Effector memory CD4-positive, alpha-beta T cell (primary cell): ENCODE data around the gene SFTPD.
"Not testable (repeated sequence)": the region's sequence is repeated elsewhere in the genome, so short reads cannot be mapped to it uniquely, and the experiment has no call there.

Experiments
- DNase-seq, 3 donors: peaks; one replicate each; pipeline ENCODE4 v3.0.0-alpha.2; 2020
- H3K27ac ChIP-seq: 2 replicates; pipeline ENCODE4 v1.7.0; 2013; ENCODE audit warnings: mild to moderate bottlenecking, low read length, moderate library complexity; ENCODE audit not compliant: insufficient read depth, poor library complexity, severe bottlenecking
- H3K27me3 ChIP-seq: replicated peaks from 2 replicates; pipeline ENCODE4 v1.7.0; 2013; ENCODE audit warnings: mild to moderate bottlenecking, low read length; ENCODE audit not compliant: insufficient read depth, control insufficient read depth, poor library complexity, severe bottlenecking
- H3K36me3 ChIP-seq: 2 replicates; pipeline ENCODE4 v1.7.0; 2013; ENCODE audit warnings: mild to moderate bottlenecking, low read length, moderate library complexity; ENCODE audit not compliant: control insufficient read depth, insufficient read depth
- H3K4me1 ChIP-seq: 2 replicates; pipeline ENCODE4 v1.7.0; 2013; ENCODE audit warnings: low read length, mild to moderate bottlenecking; ENCODE audit not compliant: control insufficient read depth, insufficient read depth, poor library complexity, severe bottlenecking
- H3K4me3 ChIP-seq: 2 replicates; pipeline ENCODE4 v1.7.0; 2013; ENCODE audit warnings: low read length, low read depth, mild to moderate bottlenecking; ENCODE audit not compliant: insufficient read depth, poor library complexity, severe bottlenecking
- H3K9me3 ChIP-seq: 2 replicates; pipeline ENCODE4 v1.7.0; 2013; ENCODE audit warnings: mild to moderate bottlenecking, low read length, moderate library complexity; ENCODE audit not compliant: control insufficient read depth
- total RNA-seq, 3 donors: gene quantifications; one replicate each; lab custom pipeline; 2026; lab: John Stamatoyannopoulos, UW

SFTPD gene
- 0 reads per million in 3 donors for total RNA-seq

DNA sequence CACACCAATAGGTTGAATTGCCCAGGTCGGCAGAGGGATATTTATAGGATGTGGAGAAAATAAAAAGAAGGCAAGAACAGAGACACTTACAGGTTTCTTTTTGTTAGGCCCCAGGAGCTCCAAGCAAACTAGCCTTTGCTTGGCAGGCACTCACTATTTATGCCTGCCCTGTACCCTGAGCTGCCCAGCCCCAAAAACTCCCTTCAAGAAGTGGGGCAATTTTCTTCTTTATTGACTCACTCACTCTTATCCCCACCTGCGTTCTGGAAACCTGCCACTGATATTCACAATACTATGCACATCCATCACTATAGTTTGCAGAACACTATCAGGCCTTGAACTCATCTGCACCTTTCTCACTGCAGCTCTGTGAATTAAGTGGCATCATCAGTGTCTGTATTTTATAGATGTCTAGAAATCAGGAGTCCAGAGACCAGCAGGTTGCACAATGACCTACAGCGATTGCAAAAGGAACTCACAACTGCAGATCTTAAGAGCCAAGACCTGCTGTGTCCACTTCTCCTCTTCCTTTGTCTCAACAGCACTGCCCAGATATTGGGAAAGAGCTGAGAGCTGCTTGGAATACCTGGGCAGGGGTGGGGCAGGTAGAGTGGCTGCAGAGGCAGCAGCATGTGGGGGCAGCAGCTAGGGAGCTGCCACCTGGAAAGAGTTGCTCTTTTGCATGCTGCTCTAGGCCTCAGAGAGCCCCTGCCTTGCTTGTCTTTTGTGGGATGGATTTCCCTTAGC is at the start of gene SFTPD:
TSS of gene SFTPD (minus strand) at position 130 of the 747 bp plus-strand sequence. CDS start 2,446 bp downstream, outside the sequence.
- H3K4me3 ChIP-seq: no peak within 1 kb of the TSS
- no peak for DNase-seq
- H3K27me3 ChIP-seq: no peaks in the 10 kb centered on the region
- no peaks in the 10 kb centered on the region for H3K9me3 ChIP-seq
- H3K27ac ChIP-seq: no peak within 1 kb of the TSS
- no peaks in the 10 kb centered on the region for H3K4me1 ChIP-seq
- no peaks in the 10 kb centered on the region for H3K36me3 ChIP-seq

DNA sequence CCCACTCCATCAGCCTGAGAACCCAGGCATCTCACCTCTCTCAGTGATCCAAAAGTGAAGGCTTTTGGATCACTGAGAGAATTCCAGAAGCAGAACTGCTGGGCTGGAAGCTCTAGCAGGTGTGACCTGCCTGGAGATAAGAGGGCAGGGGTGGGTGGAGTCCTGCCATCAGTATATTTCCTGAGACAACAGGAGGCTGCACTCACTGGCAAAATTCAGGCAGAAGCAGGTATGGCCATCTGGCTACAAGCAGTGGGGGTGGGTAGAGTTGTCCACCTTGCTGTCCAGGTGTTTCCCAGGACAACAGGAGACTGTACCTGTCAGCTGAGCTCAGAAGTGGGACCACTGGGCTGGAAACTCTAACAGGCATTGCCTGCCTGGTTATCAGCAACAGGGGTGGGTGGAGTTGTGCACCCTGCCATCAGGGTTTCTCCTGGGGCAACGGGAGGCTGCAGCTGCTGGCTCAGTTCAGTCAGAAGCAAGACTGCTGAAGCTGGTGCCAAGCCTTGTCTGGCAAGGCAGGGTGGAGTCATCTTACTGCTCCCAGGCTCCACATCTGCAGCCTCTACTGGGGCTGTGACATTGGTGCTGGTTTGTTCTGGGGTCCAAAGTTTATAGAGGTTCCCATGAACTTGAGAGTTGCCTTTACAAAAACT is 47.2 kb upstream of the SFTPD start:
- Histone ChIP-seq H3K27ac (no peak overlapping the region), H3K9me3 (no peaks in the 10 kb centered on the region), H3K4me3 (no peak overlapping the region), H3K36me3 (no peaks in the 10 kb centered on the region), H3K4me1 (no peaks in the 10 kb centered on the region), H3K27me3 (peaks cover 4% of the 10 kb centered on the region)
- no peak for DNase-seq

DNA sequence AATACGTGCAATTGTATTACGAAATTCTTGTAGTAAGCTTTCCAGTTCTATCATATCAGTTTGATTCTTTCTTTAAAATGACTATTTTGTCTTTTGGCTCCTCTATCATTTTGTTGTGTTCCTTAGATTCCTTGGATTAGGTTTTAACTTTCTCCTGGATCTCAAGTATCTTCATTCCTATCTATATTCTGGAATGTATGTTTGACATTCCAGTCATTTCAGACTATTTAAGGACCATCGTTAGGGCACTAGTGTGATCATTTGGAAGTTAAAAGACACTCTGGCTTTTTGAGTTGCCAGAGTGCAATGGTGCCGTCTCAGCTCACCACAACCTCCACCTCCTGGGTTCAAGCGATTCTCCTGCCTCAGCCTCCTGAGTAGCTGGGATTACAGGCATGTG is 45.7 kb upstream of the SFTPD start:
- H3K4me3 ChIP-seq: no peak overlapping the region
- peaks cover 4% of the 10 kb centered on the region for H3K27me3 ChIP-seq
- DNase-seq: no peak
- no peaks in the 10 kb centered on the region for H3K4me1 ChIP-seq
- no peaks in the 10 kb centered on the region for H3K9me3 ChIP-seq
- no peak overlapping the region for H3K27ac ChIP-seq
- H3K36me3 ChIP-seq: no peaks in the 10 kb centered on the region

DNA sequence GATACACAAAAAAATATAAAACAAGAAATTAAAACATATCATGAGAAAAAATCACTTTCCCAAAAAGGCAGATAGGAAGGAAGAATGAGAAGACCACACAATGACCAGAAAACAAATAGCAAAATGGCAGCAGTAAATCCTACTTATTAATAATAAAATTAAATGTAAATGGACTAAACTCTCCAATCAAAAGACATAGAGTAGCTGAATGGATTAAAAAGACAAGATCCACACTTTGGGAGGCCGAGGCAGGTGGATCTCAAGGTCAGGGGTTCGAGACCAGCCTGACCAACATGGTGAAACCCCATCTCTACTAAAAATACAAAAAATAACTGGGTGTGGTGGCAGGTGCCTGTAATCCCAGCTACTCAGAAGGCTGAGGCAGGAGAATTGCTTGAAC is 39.3 kb upstream of the SFTPD start:
- not testable (repeated sequence) for H3K9me3 ChIP-seq, H3K4me3 ChIP-seq, H3K4me1 ChIP-seq, H3K27ac ChIP-seq, H3K27me3 ChIP-seq, DNase-seq, H3K36me3 ChIP-seq

DNA sequence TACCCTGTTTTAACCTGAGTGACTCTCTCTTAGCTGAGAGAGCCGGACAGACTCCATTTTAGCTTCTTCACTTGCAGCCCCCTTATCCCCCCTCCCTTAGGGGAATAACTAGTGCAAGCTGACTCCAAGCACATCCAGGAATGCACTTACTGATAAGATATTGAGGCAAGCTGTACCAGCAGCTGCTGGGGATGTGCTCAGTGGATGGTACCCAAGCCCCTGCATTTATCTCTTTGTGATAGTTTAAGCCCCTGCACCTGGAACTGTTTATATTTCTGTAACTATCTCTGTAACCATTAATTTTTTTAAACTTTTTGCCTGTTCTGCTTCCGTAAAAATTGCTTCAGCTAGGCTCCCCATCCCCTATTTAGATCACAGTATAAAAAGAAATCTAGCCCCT is 37.8 kb upstream of the SFTPD start:
- H3K36me3 ChIP-seq, H3K9me3 ChIP-seq, H3K4me3 ChIP-seq: not testable (repeated sequence)

DNA sequence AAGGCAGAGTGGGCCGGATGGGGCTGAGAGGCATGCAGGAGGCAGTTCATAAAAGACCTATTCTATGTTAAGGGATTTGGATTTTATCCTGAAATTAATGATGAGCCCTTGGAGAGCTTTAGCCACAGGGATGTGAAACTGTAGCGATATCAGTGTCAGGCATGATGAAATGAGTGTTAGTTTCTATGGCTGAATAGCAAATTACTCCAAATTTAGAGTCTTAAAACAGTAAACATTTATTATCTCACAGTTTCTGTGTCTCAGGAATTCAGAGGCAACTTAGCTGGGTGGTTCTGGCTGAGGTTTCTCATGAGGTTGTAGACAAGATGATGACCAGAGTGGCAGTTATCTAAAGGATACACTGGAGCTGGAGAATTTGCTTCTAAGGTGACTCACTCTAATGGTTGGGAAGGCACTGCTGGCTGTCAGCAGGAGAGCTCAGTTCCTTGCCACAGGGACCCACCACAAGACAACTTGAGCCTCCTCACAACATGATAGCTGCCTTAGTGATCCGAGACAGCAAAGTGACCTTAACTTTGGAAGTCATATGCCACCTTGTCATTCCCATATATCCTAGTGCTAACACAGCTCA is 36.7 kb upstream of the SFTPD start:
- DNase-seq: no peak
- no peaks in the 10 kb centered on the region for H3K9me3 ChIP-seq
- no peak overlapping the region for H3K4me3 ChIP-seq
- H3K27ac ChIP-seq: no peak overlapping the region
- peaks cover 6% of the 10 kb centered on the region for H3K4me1 ChIP-seq
- H3K27me3 ChIP-seq: peaks cover 6% of the 10 kb centered on the region
- H3K36me3 ChIP-seq: no peaks in the 10 kb centered on the region

More for the DNA sequence above, 37.8 kb upstream of the SFTPD start:
- DNase-seq, H3K27me3 ChIP-seq, H3K4me1 ChIP-seq, H3K27ac ChIP-seq: not testable (repeated sequence)

DNA sequence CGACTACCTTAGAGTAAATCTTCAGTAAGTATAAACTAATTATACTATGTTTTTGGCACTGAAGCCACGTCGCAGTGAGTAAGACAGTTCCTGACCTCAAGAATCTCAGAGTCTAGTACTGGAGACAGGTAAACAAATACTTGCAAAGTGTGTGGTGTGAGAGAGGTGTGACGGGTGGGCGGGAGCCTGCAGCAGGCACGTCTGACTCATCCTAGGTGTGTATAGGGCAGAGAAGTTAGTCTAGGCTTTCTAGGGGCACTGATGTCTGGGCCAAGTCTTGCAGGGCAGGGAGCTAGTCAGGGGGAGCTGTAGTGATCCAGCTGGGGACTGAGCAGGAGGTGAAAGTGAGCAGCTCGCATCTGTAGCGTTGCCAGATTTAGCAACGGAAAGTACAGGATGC is 35.9 kb upstream of the SFTPD start:
- no peaks in the 10 kb centered on the region for H3K9me3 ChIP-seq
- peaks cover 6% of the 10 kb centered on the region for H3K4me1 ChIP-seq
- DNase-seq: no peak
- peaks cover 6% of the 10 kb centered on the region for H3K27me3 ChIP-seq
- H3K36me3 ChIP-seq: no peaks in the 10 kb centered on the region
- H3K4me3 ChIP-seq: no peak overlapping the region
- H3K27ac ChIP-seq: no peak overlapping the region

DNA sequence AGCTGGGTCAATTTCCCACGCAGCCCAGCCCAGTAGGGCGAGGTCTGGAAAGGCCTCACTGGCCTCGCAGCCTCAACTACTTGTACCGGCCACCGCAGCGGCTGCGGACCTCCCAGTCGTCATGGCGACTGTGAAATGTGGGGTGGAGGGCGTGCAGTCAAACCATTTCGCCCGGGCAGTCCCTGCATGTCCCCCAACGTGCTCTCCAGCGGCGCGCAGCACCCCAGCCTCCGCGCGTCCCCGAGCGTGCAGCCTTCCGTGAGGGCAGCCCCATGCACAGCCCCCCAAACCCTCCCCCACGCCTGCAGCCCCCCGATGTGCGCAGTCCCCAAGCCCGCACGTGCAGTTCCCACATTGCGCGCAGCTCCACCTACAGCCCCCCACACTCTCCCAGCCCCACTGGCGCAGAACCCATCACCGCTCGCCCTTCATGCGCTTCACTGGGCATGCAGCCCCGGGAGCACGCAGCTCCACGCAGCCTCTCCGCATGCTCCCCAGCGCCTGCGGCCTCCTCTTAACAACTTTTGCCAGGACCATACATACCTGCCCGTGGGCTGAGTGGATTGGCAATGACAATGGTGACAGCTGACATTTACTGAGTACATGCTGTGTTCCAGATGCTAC is 34.5 kb upstream of the SFTPD start:
- Histone ChIP-seq H3K4me1 (peaks cover 6% of the 10 kb centered on the region), H3K36me3 (no peaks in the 10 kb centered on the region), H3K27me3 (peaks cover 6% of the 10 kb centered on the region), H3K9me3 (no peaks in the 10 kb centered on the region), H3K27ac (no peak overlapping the region), H3K4me3 (no peak overlapping the region)
- no peak for DNase-seq

DNA sequence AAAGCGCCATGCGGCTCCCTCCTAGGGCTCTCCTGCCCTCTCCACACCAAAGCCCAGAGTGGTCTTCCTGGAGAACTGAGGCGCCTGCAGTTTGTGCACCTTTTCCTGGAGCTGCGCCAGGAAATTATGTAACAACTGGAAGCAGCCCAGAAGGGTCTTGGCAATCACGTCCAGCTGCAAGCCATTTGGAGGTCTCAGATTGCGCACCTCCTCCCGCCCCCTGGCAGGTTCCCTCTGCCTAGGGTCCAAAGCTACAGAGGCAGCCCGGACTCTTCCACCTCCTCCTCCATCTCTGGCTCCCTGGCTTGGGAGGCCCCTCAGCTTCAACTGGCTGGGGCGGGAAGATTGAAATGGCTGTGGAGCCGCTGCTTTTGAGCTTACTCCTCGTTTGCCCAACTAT is 34.0 kb upstream of the SFTPD start:
- no peaks in the 10 kb centered on the region for H3K9me3 ChIP-seq
- no peaks in the 10 kb centered on the region for H3K36me3 ChIP-seq
- no peak for DNase-seq
- H3K4me1 ChIP-seq: peaks cover 6% of the 10 kb centered on the region
- no peak overlapping the region for H3K27ac ChIP-seq
- peaks cover 6% of the 10 kb centered on the region for H3K27me3 ChIP-seq
- no peak overlapping the region for H3K4me3 ChIP-seq

DNA sequence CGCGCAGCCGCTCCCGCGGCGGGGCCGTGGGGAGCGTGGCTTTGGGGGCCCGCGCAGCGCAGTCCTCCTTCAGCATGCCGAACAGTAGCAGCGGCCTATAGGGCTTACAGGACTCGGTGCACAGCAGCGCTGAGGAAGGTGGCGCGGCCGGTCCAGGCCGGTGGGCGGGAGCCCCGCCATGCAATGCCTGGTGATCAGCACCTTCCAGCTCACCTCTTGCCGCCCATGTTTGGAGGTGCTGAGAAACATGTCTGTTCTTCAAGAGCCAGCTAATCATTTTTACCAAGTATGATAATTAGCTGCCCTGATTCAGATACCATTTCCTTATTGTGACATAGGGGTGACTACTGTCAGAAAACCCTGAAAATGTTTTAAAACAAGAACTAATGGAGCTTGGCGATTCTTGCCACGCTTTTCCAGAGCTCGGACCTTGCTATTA is 33.5 kb upstream of the SFTPD start:
- Histone ChIP-seq H3K9me3 (no peaks in the 10 kb centered on the region), H3K4me3 (no peak overlapping the region), H3K27me3 (peaks cover 6% of the 10 kb centered on the region), H3K4me1 (peaks cover 6% of the 10 kb centered on the region), H3K36me3 (no peaks in the 10 kb centered on the region), H3K27ac (no peak overlapping the region)
- DNase-seq: no peak
